Erythroblast (primary cell): ENCODE measurements around the gene C16orf95.

ENCODE experiments used
- GATA1 ChIP-seq: IDR thresholded peaks from 2 replicates; pipeline ENCODE4 v1.6.1; 2011; ENCODE audit warnings: low read depth, mild to moderate bottlenecking, control low read depth, low read length, moderate library complexity
- POLR2A ChIP-seq: IDR thresholded peaks from 2 replicates; pipeline ENCODE4 v1.6.1; 2011; ENCODE audit warnings: mild to moderate bottlenecking, low read length

GRCh38 chr16:87253536-87253935 is 63.7 kb downstream of the C16orf95 start:
- TF ChIP-seq POLR2A (no peak), GATA1 (no peak)
